Stomach smooth muscle (tissue), 2 donors: ENCODE results near the gene ISCU.

Source experiments
- H3K27ac ChIP-seq: one replicate; pipeline ENCODE4 v1.7.0; 2013; ENCODE audit warnings: mild to moderate bottlenecking, low read length, inconsistent platforms
- H3K27me3 ChIP-seq, 2 donors: one replicate each; pipeline ENCODE4 v1.7.0; 2013; ENCODE audit warnings: low read length in 2 of 2; ENCODE audit not compliant: insufficient read depth in 2 of 2, control insufficient read depth in 1 of 2
- H3K36me3 ChIP-seq, 2 donors: one replicate each; pipeline ENCODE4 v1.7.0; 2013; ENCODE audit warnings: low read length in 2 of 2; ENCODE audit not compliant: control insufficient read depth in 2 of 2, insufficient read depth in 2 of 2
- H3K4me1 ChIP-seq: one replicate; pipeline ENCODE4 v1.7.0; 2013; ENCODE audit warnings: low read length; ENCODE audit not compliant: control insufficient read depth, insufficient read depth
- H3K4me3 ChIP-seq, 2 donors: one replicate each; pipeline ENCODE4 v1.7.0; 2013; ENCODE audit warnings: low read length in 2 of 2
- H3K9ac ChIP-seq, 2 donors: one replicate each; pipeline ENCODE4 v1.7.0; 2013; ENCODE audit warnings: low read length in 2 of 2, mild to moderate bottlenecking in 1 of 2
- H3K9me3 ChIP-seq, 2 donors: one replicate each; pipeline ENCODE4 v1.7.0; 2013; ENCODE audit warnings: low read length in 2 of 2; ENCODE audit not compliant: control insufficient read depth in 2 of 2
- donor health status: healthy.
- donor health status: Pancreatic carcinoma.

The ISCU gene

DNA sequence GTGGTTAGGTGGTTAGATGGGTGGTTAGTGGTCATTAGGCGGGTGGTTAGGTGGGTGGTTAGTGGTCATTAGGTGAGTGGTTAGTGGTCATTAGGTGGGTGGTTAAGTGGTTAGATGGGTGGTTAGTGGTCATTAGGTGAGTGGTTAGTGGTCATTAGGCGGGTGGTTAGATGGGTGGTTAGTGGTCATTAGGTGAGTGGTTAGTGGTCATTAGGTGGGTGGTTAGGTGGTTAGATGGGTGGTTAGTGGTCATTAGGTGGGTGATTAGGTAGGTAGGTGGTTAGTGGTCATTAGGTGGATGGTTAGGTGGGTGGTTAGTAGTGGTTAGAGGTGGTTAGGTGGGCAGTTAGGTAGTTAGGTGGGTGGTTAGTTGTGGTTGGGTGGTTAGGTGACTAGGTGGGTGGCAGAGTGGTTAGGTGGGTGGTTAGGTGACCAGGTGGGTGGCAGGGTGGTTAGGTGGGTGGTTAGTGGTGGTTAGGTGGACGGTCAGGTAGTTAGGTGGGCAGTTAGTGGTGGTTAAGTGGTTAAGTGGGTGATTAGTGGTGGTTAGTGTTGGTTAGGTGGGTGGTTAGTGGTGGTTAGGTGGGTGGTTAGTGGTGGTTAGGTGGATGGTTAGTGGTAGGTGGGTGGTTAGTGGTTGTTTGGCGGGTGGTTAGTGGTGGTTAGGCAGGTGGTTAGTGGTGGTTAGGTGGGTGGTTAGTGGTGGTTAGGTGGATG, 43.5 kb downstream of the ISCU start:
- peaks cover 9% of the 10 kb centered on the region for H3K4me1 ChIP-seq
- no peaks in the 10 kb centered on the region for H3K36me3 ChIP-seq
- H3K27me3 ChIP-seq = no peaks in the 10 kb centered on the region
- H3K9me3 ChIP-seq = no peaks in the 10 kb centered on the region
- H3K27ac ChIP-seq = no peak overlapping the region
- no peak overlapping the region for H3K4me3 ChIP-seq
- H3K9ac ChIP-seq = no peak overlapping the region

DNA sequence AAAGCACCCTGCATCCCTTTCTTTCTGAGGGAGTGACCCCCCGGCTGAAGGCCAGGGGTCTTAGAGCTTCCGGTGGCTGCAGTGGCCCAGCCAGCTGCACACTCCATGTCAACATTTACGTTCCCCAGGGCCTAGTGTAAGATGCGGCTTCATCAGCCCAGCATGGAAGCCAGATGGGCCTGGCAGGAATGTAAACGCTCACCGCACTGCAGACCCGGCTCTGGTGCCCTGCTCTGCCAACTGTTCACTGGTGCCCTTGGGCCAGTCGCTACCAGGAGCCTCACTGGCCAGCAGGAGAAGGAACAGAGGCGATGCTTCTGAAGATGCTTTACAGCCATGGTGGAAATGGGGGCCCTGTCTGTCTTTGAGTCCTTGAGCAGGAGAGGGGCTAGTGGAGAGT, 44.1 kb downstream of the ISCU start:
- H3K36me3 ChIP-seq = no peaks in the 10 kb centered on the region
- H3K4me1 ChIP-seq = peaks cover 9% of the 10 kb centered on the region
- no peak overlapping the region for H3K4me3 ChIP-seq
- H3K9me3 ChIP-seq = no peaks in the 10 kb centered on the region
- H3K27me3 ChIP-seq = no peaks in the 10 kb centered on the region
- H3K27ac ChIP-seq = peak overlapping the region; percentile 24
- H3K9ac ChIP-seq = no peak overlapping the region

DNA sequence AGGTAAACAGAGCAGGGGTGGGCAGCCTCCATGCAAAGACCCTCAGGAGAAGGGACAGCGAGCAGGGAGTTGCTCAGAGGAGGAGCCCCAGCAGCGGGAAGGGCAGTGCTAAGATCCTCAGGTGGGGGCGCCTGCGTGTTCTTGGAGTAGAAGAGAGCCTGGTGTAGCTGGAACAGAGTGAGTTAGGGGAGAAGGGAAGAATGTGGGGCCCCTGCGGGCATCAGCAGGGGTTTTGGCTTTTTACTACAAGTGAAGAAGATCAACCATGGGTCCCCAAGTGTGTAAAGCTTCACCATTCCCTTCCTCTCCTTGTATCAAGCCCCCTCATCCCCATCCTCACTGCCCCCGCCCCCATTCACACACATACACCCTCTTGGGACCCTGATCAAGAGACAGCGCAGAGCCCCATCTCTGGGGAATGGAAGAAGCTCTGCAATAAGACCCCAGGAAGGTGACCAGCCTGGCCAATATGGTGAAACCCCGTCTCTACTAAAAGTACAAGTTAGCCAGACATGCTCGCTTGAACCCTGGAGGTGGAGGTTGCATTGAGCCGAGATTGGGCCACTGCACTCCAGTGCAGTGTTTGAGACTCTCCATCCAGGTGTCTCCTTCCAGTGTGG, 45.7 kb downstream of the ISCU start:
- Histone ChIP-seq H3K4me1 (peaks cover 9% of the 10 kb centered on the region), H3K27ac (no peak overlapping the region), H3K9ac (no peak overlapping the region), H3K27me3 (no peaks in the 10 kb centered on the region), H3K9me3 (no peaks in the 10 kb centered on the region), H3K36me3 (no peaks in the 10 kb centered on the region), H3K4me3 (no peak overlapping the region)

- Histone ChIP-seq H3K27ac (no peak overlapping the region), H3K4me3 (no peak overlapping the region), H3K27me3 (no peaks in the 10 kb centered on the region), H3K9me3 (no peaks in the 10 kb centered on the region), H3K4me1 (peaks cover 11% of the 10 kb centered on the region), H3K9ac (no peak overlapping the region), H3K36me3 (no peaks in the 10 kb centered on the region)
Measured at GRCh38 chr12:108608616-108609015, 46.2 kb downstream of the ISCU start.

DNA sequence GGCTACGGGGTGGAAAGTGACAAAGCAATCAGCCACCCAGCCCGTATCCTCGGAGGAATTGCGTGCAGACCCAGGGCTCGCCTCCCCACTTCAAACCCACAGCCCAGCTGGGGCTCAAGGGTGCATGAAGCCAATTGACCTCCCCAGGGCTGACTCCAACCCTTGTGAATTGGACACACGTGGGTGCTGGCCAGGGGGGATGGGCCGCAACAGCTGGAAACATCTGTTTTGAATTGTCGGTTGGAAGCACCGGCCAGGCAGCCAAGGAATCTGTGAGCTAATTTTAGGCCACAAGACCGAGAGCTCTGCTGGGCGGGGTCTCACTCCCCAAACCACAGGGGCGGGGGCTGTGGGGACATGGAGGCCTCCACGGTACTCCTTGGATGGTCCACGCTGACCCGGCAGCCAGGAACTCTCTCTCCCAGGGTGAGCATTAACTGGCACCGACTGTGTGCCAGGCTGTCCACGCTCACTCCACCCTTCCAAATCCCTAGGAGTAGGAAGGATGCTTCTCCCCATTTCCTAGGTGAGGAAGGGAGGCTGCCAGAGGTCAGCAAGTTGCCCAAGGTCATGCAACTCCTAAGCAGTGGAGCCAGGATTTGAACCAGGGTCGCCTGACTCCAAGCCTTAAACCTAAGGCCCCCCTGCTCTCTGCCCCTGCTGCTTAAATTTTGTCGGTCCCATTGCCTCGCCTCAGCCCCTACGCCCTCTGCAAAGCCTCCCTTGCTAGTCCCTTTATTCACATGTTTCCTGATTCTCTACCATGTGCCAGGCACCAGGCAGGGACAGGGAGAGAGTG, 47.3 kb downstream of the ISCU start:
- no peak overlapping the region for H3K9ac ChIP-seq
- no peaks in the 10 kb centered on the region for H3K27me3 ChIP-seq
- peaks cover 11% of the 10 kb centered on the region for H3K4me1 ChIP-seq
- H3K27ac ChIP-seq = no peak overlapping the region
- no peaks in the 10 kb centered on the region for H3K9me3 ChIP-seq
- no peaks in the 10 kb centered on the region for H3K36me3 ChIP-seq
- no peak overlapping the region for H3K4me3 ChIP-seq

GRCh38 chr12:108610336-108610815, 48.0 kb downstream of the ISCU start:
- Histone ChIP-seq H3K4me1 (peaks cover 11% of the 10 kb centered on the region), H3K36me3 (no peaks in the 10 kb centered on the region), H3K27ac (no peak overlapping the region), H3K4me3 (no peak overlapping the region), H3K27me3 (no peaks in the 10 kb centered on the region), H3K9me3 (no peaks in the 10 kb centered on the region), H3K9ac (no peak overlapping the region)

DNA sequence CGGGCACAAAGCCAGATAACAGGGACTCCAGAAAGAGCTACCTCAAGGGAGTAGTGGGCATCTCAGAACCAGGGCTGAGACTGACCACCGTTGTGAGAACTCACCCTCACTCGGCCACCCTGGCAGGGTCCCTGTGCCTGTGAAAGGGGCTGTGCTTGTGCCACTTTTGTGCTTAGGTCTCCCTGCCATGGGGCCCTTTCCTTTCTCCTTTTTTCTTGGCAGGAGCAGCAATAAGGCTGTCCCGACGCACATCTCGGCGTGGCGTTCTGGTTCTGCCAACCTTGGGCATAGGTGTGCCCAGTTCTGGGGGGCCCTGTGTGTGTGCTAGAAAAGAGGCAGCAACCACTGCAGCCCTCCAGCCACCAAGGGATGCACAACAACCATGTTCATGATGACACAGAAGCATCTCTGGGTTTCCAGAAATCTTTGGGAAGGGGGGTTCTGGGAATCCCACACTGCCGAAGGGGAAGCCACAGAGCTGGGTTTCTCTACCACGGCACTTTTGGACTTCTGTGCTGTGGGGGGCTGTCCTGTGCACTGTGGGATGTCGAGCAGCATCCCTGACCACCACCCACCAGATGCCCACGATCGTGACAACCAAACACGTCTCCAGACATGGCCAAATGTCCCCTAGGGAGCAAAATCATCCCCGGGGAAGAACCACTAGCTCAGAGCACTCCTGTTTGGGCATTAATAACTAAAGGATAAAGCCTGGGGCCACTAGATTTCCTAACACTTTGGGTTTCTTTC, 48.6 kb downstream of the ISCU start:
- Histone ChIP-seq H3K27ac (no peak overlapping the region), H3K9me3 (no peaks in the 10 kb centered on the region), H3K36me3 (no peaks in the 10 kb centered on the region), H3K4me3 (no peak overlapping the region), H3K9ac (no peak overlapping the region), H3K4me1 (peaks cover 11% of the 10 kb centered on the region), H3K27me3 (no peaks in the 10 kb centered on the region)

DNA sequence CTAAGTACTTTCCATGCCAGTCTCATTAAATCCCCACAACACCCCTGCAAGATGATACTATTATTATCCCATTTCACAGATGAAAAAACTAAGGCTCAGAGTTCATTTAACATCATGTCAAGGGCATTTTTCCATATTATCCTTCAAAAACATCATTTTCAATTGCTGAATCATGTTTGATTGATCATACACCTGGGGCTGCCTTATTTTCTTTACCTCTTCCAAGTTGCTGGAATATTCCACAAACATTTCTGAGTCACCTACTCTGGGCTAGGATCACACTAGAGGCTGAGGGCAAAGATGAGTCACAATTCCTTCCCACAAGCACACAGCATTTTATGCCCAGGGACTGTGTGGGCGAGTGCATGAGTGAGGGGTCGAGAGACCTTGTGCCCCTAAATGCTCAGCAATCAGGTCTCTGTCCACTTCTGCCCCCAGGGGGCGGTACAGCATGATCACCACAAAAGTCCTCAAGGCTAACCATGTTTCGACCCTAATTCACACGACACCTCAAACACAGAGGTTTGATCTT, 49.6 kb downstream of the ISCU start:
- no peak overlapping the region for H3K4me3 ChIP-seq
- H3K27ac ChIP-seq = no peak overlapping the region
- H3K4me1 ChIP-seq = peaks cover 11% of the 10 kb centered on the region
- H3K9me3 ChIP-seq = no peaks in the 10 kb centered on the region
- H3K9ac ChIP-seq = no peak overlapping the region
- H3K36me3 ChIP-seq = no peaks in the 10 kb centered on the region
- H3K27me3 ChIP-seq = no peaks in the 10 kb centered on the region

GRCh38 chr12:108612788-108613282, 50.4 kb downstream of the ISCU start:
- Histone ChIP-seq H3K27me3 (no peaks in the 10 kb centered on the region), H3K36me3 (no peaks in the 10 kb centered on the region), H3K4me1 (peaks cover 11% of the 10 kb centered on the region), H3K4me3 (no peak overlapping the region), H3K9ac (no peak overlapping the region), H3K9me3 (no peaks in the 10 kb centered on the region), H3K27ac (no peak overlapping the region)

DNA sequence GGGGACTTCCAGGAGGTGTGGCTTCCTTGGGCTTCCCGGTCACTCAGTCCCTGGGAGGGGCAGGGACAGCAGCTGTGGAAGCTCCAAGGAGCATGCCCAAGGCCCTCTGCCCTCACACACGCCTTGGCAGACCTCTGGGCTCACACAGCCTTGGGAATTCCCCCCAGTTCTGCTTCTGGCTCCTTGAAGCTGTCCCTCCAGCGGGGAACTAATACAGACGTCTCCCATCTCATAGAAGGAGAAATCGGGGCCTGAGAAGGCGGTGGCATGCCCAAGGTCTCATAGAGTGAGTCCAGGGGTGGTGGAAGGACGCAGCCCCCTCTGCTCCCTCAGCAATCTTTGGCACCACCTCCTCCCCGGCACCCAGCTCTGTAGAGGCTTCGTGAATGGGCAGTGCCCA, 51.2 kb downstream of the ISCU start:
- H3K4me1 ChIP-seq = peaks cover 11% of the 10 kb centered on the region
- no peaks in the 10 kb centered on the region for H3K36me3 ChIP-seq
- no peak overlapping the region for H3K9ac ChIP-seq
- H3K4me3 ChIP-seq = no peak overlapping the region
- H3K9me3 ChIP-seq = no peaks in the 10 kb centered on the region
- no peaks in the 10 kb centered on the region for H3K27me3 ChIP-seq
- no peak overlapping the region for H3K27ac ChIP-seq
